Stimulated activated memory B cell treated with anti-CD40 and anti-IgM and Interleukin-4, amounts not matched to agents 10 μg/mL and 1 μg/mL and 100 μg/mL, for 72 hours (primary cell): Measurements from ENCODE around the gene CYP27B1.
A peak's percentile ranks its signal among the peaks of the same experiment; 100 is the strongest.

ENCODE experiments used
- ATAC-seq: fragments of 150-1000 bp; cut with Tn5 transposase; 2 replicates; pipeline ENCODE4 v1.10.0; 2021
- H3K27ac Mint-ChIP-seq: one replicate; pipeline ENCODE4 v1.8.0; 2022; ENCODE audit warnings: mild to moderate bottlenecking, mixed read lengths
- H3K27me3 Mint-ChIP-seq: one replicate; pipeline ENCODE4 v1.8.0; 2022; ENCODE audit warnings: mixed read lengths
- H3K36me3 Mint-ChIP-seq: one replicate; pipeline ENCODE4 v1.8.0; 2022; ENCODE audit warnings: mixed read lengths
- H3K4me1 Mint-ChIP-seq: one replicate; pipeline ENCODE4 v1.8.0; 2022; ENCODE audit warnings: mixed read lengths
- H3K4me3 Mint-ChIP-seq: one replicate; pipeline ENCODE4 v1.8.0; 2022; ENCODE audit warnings: mild to moderate bottlenecking, moderate library complexity, mixed read lengths
- H3K9me3 Mint-ChIP-seq: one replicate; pipeline ENCODE4 v1.8.0; 2022; ENCODE audit warnings: mixed read lengths

The CYP27B1 gene

GRCh38 chr12:57739914-57740538 is 26.9 kb downstream of the CYP27B1 start:
- peaks cover 12% of the 10 kb centered on the region for H3K36me3 Mint-ChIP-seq
- peak overlapping the region; percentile 87 for H3K27ac Mint-ChIP-seq
- peaks cover 59% of the 10 kb centered on the region for H3K4me1 Mint-ChIP-seq
- no peaks in the 10 kb centered on the region for H3K27me3 Mint-ChIP-seq
- no peak overlapping the region for H3K4me3 Mint-ChIP-seq
- ATAC-seq = no peak
- H3K9me3 Mint-ChIP-seq = no peaks in the 10 kb centered on the region

- Mint-ChIP-seq H3K27ac (no peak overlapping the region), H3K4me1 (peaks cover 53% of the 10 kb centered on the region), H3K9me3 (no peaks in the 10 kb centered on the region), H3K36me3 (peaks cover 18% of the 10 kb centered on the region), H3K4me3 (no peak overlapping the region), H3K27me3 (no peaks in the 10 kb centered on the region)
- no peak for ATAC-seq
Observed at GRCh38 chr12:57739387-57739786, 27.5 kb downstream of the CYP27B1 start.

- ATAC-seq = no peak
- Mint-ChIP-seq H3K36me3 (peaks cover 22% of the 10 kb centered on the region), H3K27ac (no peak within 1 kb of the TSS), H3K4me3 (no peak within 1 kb of the TSS), H3K4me1 (peaks cover 48% of the 10 kb centered on the region), H3K27me3 (no peaks in the 10 kb centered on the region), H3K9me3 (no peaks in the 10 kb centered on the region)
Observed at GRCh38 chr12:57738661-57739237, 28.1 kb downstream of the CYP27B1 start, which contains the start of gene AGAP2. Gene AGAP2, minus strand, starts transcription at chr12:57738742. Its CDS starts 496 bp downstream, at chr12:57738246.

- H3K9me3 Mint-ChIP-seq = no peaks in the 10 kb centered on the region
- ATAC-seq = peak; percentile 57
Observed at GRCh38 chr12:57737467-57738460, 29.1 kb downstream of the CYP27B1 start.

GRCh38 chr12:57736741-57737466 is 30.0 kb downstream of the CYP27B1 start:
- peaks cover 41% of the 10 kb centered on the region for H3K36me3 Mint-ChIP-seq

More at GRCh38 chr12:57737467-57738460, 29.1 kb downstream of the CYP27B1 start:
- Mint-ChIP-seq H3K27ac (no peak overlapping the region), H3K4me3 (no peak overlapping the region), H3K4me1 (peaks cover 48% of the 10 kb centered on the region), H3K27me3 (no peaks in the 10 kb centered on the region), H3K36me3 (peaks cover 32% of the 10 kb centered on the region)

GRCh38 chr12:57735952-57736740 is 30.7 kb downstream of the CYP27B1 start:
- no peak for ATAC-seq
- Mint-ChIP-seq H3K4me1 (peaks cover 32% of the 10 kb centered on the region), H3K27ac (no peak overlapping the region), H3K36me3 (peaks cover 48% of the 10 kb centered on the region), H3K27me3 (no peaks in the 10 kb centered on the region), H3K4me3 (no peak overlapping the region), H3K9me3 (no peaks in the 10 kb centered on the region)

More at GRCh38 chr12:57736741-57737466, 30.0 kb downstream of the CYP27B1 start:
- no peak overlapping the region for H3K4me3 Mint-ChIP-seq
- no peak overlapping the region for H3K27ac Mint-ChIP-seq
- no peaks in the 10 kb centered on the region for H3K27me3 Mint-ChIP-seq
- no peak for ATAC-seq
- peaks cover 39% of the 10 kb centered on the region for H3K4me1 Mint-ChIP-seq
- no peaks in the 10 kb centered on the region for H3K9me3 Mint-ChIP-seq

- Mint-ChIP-seq H3K9me3 (no peaks in the 10 kb centered on the region), H3K4me3 (no peak overlapping the region), H3K27ac (no peak overlapping the region), H3K36me3 (peaks cover 56% of the 10 kb centered on the region), H3K27me3 (no peaks in the 10 kb centered on the region), H3K4me1 (peaks cover 24% of the 10 kb centered on the region)
- no peak for ATAC-seq
Observed at GRCh38 chr12:57735198-57735855, 31.6 kb downstream of the CYP27B1 start.

GRCh38 chr12:57734591-57734990 is 32.3 kb downstream of the CYP27B1 start:
- Mint-ChIP-seq H3K4me3 (no peak overlapping the region), H3K4me1 (peaks cover 16% of the 10 kb centered on the region), H3K36me3 (peaks cover 56% of the 10 kb centered on the region), H3K9me3 (no peaks in the 10 kb centered on the region), H3K27me3 (no peaks in the 10 kb centered on the region), H3K27ac (no peak overlapping the region)
- ATAC-seq = no peak

- Mint-ChIP-seq H3K4me1 (peaks cover 10% of the 10 kb centered on the region), H3K36me3 (peaks cover 62% of the 10 kb centered on the region), H3K27ac (no peak overlapping the region), H3K9me3 (no peaks in the 10 kb centered on the region), H3K4me3 (no peak overlapping the region), H3K27me3 (no peaks in the 10 kb centered on the region)
- ATAC-seq = no peak
Observed at GRCh38 chr12:57733928-57734327, 33.0 kb downstream of the CYP27B1 start.

- Mint-ChIP-seq H3K27me3 (no peaks in the 10 kb centered on the region), H3K4me3 (no peak overlapping the region), H3K36me3 (peaks cover 70% of the 10 kb centered on the region), H3K4me1 (peaks cover 9% of the 10 kb centered on the region), H3K9me3 (no peaks in the 10 kb centered on the region), H3K27ac (no peak overlapping the region)
- no peak for ATAC-seq
Observed at GRCh38 chr12:57732726-57733593, 33.9 kb downstream of the CYP27B1 start.

- no peak overlapping the region for H3K4me3 Mint-ChIP-seq
Observed at GRCh38 chr12:57732270-57732669, 34.6 kb downstream of the CYP27B1 start.

GRCh38 chr12:57731411-57732080 is 35.3 kb downstream of the CYP27B1 start:
- ATAC-seq = no peak
- H3K36me3 Mint-ChIP-seq = peaks cover 69% of the 10 kb centered on the region
- H3K27ac Mint-ChIP-seq = no peak overlapping the region
- peaks cover 2% of the 10 kb centered on the region for H3K4me1 Mint-ChIP-seq
- no peaks in the 10 kb centered on the region for H3K27me3 Mint-ChIP-seq
- H3K9me3 Mint-ChIP-seq = no peaks in the 10 kb centered on the region
- H3K4me3 Mint-ChIP-seq = no peak overlapping the region

More at GRCh38 chr12:57732270-57732669, 34.6 kb downstream of the CYP27B1 start:
- ATAC-seq = no peak
- Mint-ChIP-seq H3K9me3 (no peaks in the 10 kb centered on the region), H3K4me1 (peaks cover 9% of the 10 kb centered on the region), H3K36me3 (peaks cover 76% of the 10 kb centered on the region), H3K27ac (no peak overlapping the region), H3K27me3 (no peaks in the 10 kb centered on the region)
